ENCODE data around the gene ALMS1. TPM values are rescaled to one million over a fixed set of nuclear protein-coding genes. Genes with fewer than 3 reads are reported as not detected.

ALMS1 gene
- total and polyA plus RNA-seq, 9 of the 15 experiments (the other 6 are each of a cell fraction or from before 2014, with no cell fraction given) = 1.4 to 26.3 (median 13.6) TPM

- TF ChIP-seq THRA (IDR thresholded peaks at IDR 0.05) (no peak), NR2F6 (CRISPR knock-in tag; IDR thresholded peaks at IDR 0.05) (no peak), SFPQ (IDR thresholded peaks at IDR 0.05; ENCODE audit: low read depth, low read length) (no peak), PTTG1 (tag; IDR thresholded peaks at IDR 0.05; ENCODE audit: low read depth) (no peak), ARID2 (IDR thresholded peaks at IDR 0.05) (no peak), TCFL5 (CRISPR knock-in tag; conservative IDR thresholded peaks at IDR 0.05) (no peak), FOXA1 (IDR thresholded peaks at IDR 0.05; ENCODE audit: borderline replicate concordance) (no peak), BACH1 (tag; IDR thresholded peaks at IDR 0.05) (no peak), SRF (CRISPR knock-in tag; IDR thresholded peaks at IDR 0.05) (no peak; a peak in 1 of 4 replicates), ARID1B (IDR thresholded peaks at IDR 0.05) (0 out of 2 replicates have a peak, but pooled peaks have one; percentile 26), NR2C2 (CRISPR knock-in tag; IDR thresholded peaks at IDR 0.05) (no peak), NR2C2 (tag; IDR thresholded peaks at IDR 0.05) (peak; percentile 75), ZNF79 (CRISPR knock-in tag; IDR thresholded peaks at IDR 0.05; ENCODE audit: low read depth) (no peak), TRIM24 (IDR thresholded peaks at IDR 0.05) (no peak), TARDBP (IDR thresholded peaks at IDR 0.05) (no peak), TCF3 (CRISPR knock-in tag; IDR thresholded peaks at IDR 0.05) (no peak), ASH1L (IDR thresholded peaks at IDR 0.05; ENCODE audit: borderline replicate concordance, low read depth, partially characterized antibody) (no peak), BDP1 (IDR thresholded peaks at IDR 0.05; ENCODE audit: insufficient read depth, insufficient read length) (no peak), FOS (IDR thresholded peaks at IDR 0.05; ENCODE audit: extremely low read depth, insufficient read length) (no peak), ZNF511 (CRISPR knock-in tag; IDR thresholded peaks at IDR 0.05) (peak; percentile 66; the same call in 1 of the 2 replicates), JUNB (CRISPR knock-in tag; conservative IDR thresholded peaks at IDR 0.05) (no peak), ARNT (IDR thresholded peaks at IDR 0.05) (no peak), CHD1 (IDR thresholded peaks at IDR 0.05; ENCODE audit: low read length) (peak; percentile 26), BRF1 (IDR thresholded peaks at IDR 0.05; ENCODE audit: borderline replicate concordance, extremely low read depth, insufficient read length) (no peak), GABPB2 (CRISPR knock-in tag; conservative IDR thresholded peaks at IDR 0.05) (no peak), ZBED1 (IDR thresholded peaks at IDR 0.05) (no peak), SIX5 (IDR thresholded peaks at IDR 0.05; ENCODE audit: borderline replicate concordance in 1 of 2, insufficient read depth in 1 of 2, low read depth in 1 of 2, low read length in 2 of 2) (no peak), ZNF785 (CRISPR knock-in tag; IDR thresholded peaks at IDR 0.05) (no peak)
Observed at GRCh38 chr2:73385504-73386341, at the start of gene ALMS1 (continued).

Data from K562 (cell line).